ENCODE measurements around the gene MRPS34.

The MRPS34 gene

DNA sequence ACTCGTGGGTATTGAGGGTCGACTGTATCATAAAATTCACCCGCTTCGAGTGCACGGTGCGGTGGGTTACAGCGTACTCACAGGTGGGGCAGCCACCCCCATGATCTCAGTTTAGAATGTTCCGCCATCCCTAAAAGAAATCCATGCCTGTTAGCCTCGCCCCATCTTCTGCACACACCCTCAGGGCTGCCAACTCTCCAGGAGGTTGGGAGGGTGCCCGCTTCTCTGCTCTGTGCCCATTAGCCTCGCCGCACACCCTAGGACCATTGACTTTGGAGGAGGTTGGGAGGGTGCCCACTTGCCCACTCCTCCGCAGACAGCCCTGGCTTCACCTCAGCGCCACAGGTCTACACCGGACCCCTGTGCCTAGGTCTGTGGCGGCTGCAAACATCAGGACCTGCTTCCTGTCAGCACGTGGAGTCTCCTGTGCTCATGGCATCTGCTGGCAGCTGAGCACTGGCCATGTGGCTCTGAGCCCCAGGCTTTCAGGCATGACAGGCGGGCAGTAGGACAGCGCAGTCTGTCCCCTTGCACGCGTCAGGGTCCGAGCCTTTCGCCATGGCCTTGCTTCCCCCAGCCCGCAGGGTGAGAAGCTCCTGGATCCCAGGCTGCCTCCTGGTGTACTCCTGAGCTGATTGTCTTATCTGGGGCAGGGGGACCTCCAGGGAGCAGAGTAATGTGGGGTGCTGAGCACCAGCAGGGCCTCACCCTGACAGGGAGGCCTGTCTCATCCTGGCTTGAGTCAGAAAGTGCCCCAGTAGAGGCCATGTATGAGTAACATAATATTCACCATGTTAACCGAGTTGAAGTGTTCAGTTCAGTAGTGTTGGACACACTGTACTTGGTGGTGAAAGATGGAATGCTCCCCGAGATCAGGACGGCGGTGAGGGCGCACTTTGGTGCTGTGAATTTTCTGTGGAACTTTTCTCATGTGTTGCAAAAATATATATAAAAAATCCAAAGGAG, 23.5 kb downstream of the MRPS34 start:
- no peak overlapping the region for H3K27ac ChIP-seq
- no peak for TF ChIP-seq CTCF (conservative IDR thresholded peaks at IDR 0.05)

- no peak for TF ChIP-seq CTCF (conservative IDR thresholded peaks at IDR 0.05)
- no peak overlapping the region for H3K27ac ChIP-seq
These were observed 25.0 kb downstream of the MRPS34 start for GRCh38 chr16:1747934-1748333.

DNA sequence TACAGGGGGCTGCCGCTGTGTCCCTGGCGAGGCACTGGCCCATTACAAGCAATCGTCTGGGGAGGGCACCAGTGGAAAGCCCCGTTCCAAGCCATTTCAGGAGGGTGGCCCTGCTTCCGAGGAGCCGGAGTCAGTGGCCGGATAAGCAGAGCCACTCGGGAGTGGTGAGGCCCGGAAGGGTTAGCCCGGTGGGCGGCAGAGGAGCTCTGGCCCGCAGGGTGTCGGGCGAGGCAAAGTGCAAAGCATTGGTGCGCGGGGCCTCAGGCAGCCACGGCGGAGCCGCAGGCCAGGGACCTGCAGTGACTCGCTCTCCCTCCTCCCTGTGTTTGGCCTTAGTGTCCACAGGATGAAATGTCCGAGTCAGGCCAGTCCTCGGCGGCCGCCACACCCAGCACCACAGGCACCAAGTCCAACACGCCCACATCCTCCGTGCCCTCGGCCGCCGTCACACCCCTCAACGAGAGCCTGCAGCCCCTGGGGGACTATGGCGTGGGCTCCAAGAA, 26.2 kb downstream of the MRPS34 start:
- no peak overlapping the region for H3K27ac ChIP-seq
- TF ChIP-seq CTCF (conservative IDR thresholded peaks at IDR 0.05) = no peak

DNA sequence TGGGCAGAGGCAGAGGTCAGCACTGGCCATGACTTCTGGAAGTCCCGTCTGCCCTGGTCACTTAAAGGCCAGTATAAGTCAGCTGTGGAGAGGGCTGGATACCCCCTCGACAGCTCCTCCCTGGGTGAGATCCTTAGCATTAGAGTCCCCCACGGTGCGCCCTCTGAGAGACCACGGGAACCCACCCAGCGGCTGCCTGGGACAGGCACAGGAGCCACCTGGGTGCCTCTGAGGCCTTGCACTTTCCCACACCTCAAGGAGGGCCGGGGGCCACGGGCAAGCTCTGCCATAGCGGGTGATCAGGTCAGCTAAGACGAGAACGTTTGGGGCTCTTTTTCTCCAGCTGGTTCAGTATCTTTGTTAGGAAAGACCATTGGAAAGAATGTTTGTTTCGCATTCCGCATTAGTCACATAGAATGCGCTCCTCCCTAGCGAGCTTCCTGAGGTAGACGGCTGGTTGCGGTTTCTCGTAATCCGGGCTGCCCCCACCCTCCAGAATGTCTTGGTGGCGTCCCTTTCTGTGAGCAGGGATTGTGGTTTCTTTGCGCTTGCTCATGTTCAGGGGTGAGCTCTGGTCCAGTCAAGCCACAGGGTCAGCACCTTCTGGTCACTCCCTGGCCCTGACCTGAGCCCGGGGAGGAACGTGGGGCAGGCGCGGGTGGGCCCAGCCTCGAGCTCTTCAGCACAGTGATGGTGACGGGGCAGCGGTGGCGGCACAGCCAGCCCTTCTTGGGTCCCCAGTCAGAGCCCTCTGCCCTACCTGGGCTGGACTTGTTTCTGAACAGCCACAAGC, 26.8 kb downstream of the MRPS34 start:
- no peak overlapping the region for H3K27ac ChIP-seq
- TF ChIP-seq CTCF (conservative IDR thresholded peaks at IDR 0.05) = no peak

DNA sequence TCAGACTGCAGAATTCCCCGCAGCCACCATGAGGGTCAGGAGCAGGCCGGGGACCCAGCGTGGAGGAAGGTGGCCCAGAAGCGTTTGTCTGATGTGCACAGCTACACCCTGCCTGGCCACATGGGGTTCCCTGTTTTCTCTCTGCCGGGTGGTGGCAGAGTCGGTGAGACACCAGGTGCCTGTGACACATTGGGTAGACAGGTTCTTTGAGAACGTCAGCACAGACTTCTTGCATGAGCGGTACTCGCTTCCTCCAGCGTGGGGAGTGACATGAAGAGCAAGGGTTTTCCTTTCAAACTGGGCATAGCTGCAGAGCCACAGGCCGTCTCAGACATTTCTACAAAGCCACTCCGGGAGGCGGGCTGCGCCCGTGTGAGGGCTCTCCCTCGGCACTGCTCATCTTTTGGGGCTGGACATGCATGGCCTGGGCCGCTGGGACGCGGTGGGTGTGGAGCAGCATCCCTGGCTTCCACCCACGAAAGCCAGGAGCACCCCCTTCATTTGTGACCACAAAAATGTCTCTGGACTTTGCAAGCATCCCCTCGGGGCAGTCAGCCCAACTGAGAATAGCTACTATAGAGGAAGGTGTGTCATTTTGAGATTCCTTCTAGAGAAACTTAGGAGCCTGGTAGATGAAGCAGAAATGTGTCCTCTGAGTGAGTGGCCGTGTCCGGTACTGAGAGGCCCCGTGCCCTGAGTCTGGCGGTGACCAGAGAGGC, 27.6 kb downstream of the MRPS34 start:
- no peak for TF ChIP-seq CTCF (conservative IDR thresholded peaks at IDR 0.05)
- no peak overlapping the region for H3K27ac ChIP-seq

GRCh38 chr16:1744338-1744840, 28.5 kb downstream of the MRPS34 start:
- TF ChIP-seq CTCF (conservative IDR thresholded peaks at IDR 0.05) = no peak
- no peak overlapping the region for H3K27ac ChIP-seq

Measured in VCaP (cell line).